GM13976 (cell line): ENCODE results near the gene ARSG.

Experiments
- DNase-seq: peaks from one replicate; pipeline ENCODE4 v3.0.0; 2012; ENCODE audit warnings: low spot score
- CTCF ChIP-seq: IDR thresholded peaks from 2 replicates; pipeline ENCODE4 v1.5.1; 2012; ENCODE audit warnings: borderline replicate concordance, mild to moderate bottlenecking; ENCODE audit not compliant: insufficient read depth; ENCODE audit errors: extremely low read depth, missing control alignments, control extremely low read depth
- in situ Hi-C: fragments of 300-500 bp; cut with MboI; formaldehyde crosslinking; loops from one replicate; pipeline ENCODE4 v1.12.0; 2022; ENCODE audit warnings: low sequenced_read_pairs, mixed read lengths, inconsistent platforms; ENCODE audit not compliant: unreplicated experiment

ARSG gene

DNA sequence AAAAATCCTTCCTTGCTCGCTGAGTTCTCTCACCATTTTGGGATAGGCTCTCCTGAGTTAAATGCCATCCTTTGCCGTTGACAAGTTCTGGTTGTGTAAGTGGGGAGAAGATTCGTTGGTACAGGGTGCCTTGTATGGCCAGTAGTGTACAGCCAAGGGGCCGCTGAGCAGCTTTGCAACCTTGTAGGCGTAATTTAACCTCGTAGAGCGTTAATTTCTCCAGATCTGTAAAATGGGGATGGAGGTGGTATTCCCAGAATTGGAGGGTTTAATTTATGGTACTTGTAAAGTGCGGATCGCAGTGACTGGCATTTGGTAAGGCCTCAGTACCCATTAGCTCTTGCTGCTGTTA, 1.4 kb downstream of the ARSG start:
- no peak for DNase-seq
- in situ Hi-C loops = no loop called here
- TF ChIP-seq CTCF = no peak

- in situ Hi-C loops = no loop called here
- DNase-seq = no peak
- no peak for TF ChIP-seq CTCF
Observed at GRCh38 chr17:68293490-68294195, 2.3 kb downstream of the ARSG start.

GRCh38 chr17:68294196-68294555, 2.9 kb downstream of the ARSG start:
- in situ Hi-C loops = no loop called here
- DNase-seq = no peak
- TF ChIP-seq CTCF = no peak

DNA sequence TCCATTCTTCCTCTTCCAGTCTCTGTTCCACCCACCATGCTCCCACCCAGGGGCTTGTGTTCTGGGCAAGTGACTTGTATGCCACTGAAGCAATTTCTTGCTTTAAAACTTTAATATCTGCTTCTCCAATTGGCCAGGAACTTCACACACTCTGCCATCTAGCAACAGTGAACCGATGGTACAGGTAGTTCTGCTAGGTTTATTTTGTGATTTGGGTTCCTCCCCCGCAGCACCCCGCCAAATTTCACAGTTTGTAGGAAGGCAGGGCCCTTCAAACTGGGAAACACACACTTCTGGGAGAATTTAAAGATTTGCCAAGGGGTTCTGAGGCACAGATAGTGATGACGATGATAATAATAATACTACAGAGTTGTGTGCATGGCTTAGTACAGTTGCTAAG, 3.3 kb downstream of the ARSG start:
- no peak for DNase-seq
- in situ Hi-C loops = no loop called here
- TF ChIP-seq CTCF = no peak

DNA sequence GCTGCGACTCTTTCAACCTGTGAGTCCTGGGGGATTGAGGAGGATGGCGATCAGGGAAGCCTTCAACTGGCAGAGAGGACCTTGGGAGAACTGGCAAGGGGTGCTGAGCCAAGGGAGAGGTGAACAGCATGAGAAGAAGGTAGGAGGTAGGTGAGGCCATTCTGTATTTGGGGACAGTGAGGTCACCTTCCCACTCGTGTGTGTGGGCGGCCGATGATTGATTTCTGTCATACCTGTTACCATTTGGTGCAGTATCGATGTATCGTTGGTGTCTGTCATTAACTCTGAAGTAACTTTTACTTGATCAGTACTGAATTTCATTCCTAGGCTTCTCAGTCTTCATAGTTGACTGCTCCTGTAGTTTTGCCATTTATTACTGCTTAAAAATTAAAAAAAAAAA, 3.8 kb downstream of the ARSG start:
- in situ Hi-C loops = no loop called here
- DNase-seq = no peak
- TF ChIP-seq CTCF = no peak

DNA sequence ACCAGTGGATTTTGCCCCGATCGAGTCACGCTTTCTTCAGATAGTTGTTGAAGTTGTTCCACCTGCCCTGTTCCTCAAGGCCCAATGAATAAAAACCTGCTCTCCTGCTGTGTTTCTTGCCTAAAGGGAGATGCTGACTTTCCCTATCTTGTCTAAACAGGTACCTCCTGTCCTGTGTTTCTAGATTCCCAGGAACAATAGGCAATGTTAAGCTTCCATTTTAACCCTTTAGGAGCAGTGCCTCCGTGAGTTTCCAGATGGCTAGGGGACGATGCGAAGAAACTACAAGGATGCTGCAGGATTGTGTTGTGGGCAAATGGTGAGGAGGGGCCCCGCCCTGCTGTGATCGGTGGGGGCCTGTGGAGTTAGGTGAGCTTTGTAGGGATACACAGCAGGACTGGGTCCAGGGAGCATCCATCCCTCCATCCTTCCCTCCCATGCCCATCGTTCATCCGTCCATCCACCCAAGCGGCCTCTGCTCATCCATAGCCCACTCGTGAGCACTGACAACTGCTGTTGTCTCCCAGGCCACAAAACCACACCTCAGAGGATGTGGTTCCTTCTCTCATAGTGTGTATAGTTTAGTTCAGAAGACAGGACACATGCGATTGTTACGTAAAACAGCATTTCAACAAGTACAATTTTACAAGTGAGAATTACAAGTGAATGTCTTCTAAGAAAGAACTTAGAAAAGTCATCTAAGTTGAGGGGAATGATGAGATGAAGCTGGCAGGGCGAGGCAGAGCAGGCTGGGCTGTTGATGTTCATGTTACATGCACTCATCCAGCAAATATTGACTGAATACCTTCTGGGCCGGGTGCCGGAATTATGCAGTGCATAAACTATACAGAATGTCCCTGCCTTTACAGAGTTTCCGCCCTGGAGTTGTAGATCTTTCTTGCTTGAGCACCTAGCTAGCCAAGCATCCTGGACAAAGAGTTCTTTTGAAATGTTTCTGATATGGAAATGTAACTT, 5.2 kb downstream of the ARSG start:
- DNase-seq = no peak
- TF ChIP-seq CTCF = no peak
- in situ Hi-C loops = no loop called here

DNA sequence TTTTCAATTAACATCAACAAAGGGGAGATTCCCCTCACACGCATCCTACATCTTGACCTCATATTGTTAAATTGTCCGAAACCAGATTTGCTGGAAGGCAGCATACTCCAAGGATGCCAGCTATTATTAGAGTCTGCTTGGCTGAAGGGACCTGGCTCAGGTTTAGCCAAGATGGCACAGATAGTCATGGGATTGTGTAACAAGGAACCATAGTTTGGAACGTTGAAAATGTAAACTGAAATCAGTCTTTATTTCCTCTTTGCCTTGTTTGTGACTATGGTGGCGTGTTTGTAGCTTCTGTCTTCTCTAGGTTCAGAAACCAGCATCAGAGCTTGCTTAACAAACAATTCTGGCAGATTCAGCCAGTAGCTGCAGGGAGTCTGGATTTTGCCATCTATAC, 5.9 kb downstream of the ARSG start:
- in situ Hi-C loops = no loop called here
- no peak for DNase-seq
- no peak for TF ChIP-seq CTCF
